Measurements from ENCODE around the gene RSAD2.

RSAD2 gene

DNA sequence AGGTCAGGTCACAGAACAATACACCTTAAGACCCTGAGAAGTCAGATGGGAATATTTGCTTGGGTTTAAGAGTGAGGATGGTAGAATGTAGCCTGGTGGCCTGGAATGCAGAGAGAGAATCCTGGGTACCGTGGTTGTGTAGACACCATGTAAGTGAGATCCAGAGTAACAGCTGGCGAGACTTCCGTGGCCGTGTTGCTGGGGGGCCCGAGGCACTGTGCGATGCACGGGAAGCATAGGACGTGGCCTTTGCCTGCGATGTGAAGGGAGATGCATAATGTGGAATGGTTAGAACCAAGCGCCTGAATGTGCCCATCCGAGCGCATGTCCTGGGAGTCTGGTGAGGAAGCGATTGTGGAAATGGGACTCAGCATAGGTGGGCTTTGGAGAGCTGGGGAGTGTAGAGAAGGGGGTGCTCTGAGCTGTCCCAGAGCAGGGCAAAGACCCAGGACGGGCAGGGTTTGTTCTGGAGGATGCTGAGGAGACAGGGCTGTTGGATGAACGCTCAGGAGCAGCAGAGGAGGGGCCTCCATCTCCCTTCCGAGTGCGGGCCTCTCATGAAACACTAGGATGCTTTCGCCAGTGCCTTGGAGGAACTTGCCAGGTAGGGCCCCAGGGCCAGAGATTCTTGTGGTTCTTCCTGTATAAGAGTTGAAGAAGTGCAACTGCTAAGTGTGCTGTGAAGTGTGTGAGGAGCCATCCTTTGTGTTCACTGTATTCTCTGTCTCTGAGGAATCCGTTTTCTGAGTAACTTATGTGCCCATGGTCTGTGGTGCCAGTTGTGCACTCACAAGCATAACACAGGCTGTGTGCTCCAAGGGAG is 46.7 kb downstream of the RSAD2 start:
- DNase-seq (ENCODE audit: low read depth, low spot score): no peak
- CTCF ChIA-PET: interaction anchor here (1.4 kb wide), 1 partner anchor 9 kb away, joined by 3 read pairs; no protein-coding TSS in a partner anchor
- no peak for TF ChIP-seq CTCF (IDR thresholded peaks at IDR 0.05; ENCODE audit: insufficient read depth, low read length, missing control alignments)
- H3K4me3 ChIP-seq (ENCODE audit: low read depth, low read length): no peak overlapping the region
- POLR2A ChIA-PET: no interaction called here

- TF ChIP-seq CTCF (IDR thresholded peaks at IDR 0.05; ENCODE audit: insufficient read depth, low read length, missing control alignments): no peak
- H3K4me3 ChIP-seq (ENCODE audit: low read depth, low read length): no peak overlapping the region
- CTCF ChIA-PET: interaction anchor here (1.4 kb wide), 1 partner anchor 10 kb away, joined by 3 read pairs; no protein-coding TSS in a partner anchor
- no peak for DNase-seq (ENCODE audit: low read depth, low spot score)
- POLR2A ChIA-PET: no interaction called here
Observed at GRCh38 chr2:6924924-6925409, 47.4 kb downstream of the RSAD2 start.

DNA sequence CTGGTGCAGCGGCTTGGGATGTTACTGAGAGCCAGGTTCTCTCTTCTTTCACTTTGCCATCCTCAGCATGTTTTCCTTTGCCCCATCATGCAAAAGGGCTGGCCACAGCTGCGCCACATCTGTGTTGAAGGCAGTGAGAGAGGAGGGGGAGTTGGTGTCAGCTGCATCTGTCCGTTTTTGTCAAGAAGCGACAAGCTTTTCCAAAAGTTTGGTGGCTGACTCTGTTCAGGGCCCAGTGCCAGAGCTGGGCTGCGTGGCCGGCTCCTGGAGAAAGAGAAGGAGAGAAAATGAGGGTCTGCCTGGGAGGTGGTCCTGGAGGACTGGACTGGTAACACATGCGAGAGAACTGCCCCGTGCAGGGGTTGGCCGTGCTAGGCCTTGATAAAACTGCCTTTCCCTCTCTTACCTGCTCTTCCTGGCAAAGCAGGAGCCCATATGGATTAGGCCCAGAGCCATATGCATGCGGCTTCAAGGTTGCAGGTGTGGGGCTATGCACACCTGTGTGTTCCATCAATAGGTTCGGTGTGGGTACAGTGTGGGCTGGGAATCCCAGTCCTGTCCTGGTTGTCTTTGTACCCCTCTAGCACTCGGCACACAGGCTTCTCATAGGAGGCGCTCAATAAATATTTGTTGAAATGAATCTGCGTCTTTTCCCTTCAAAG is 48.6 kb downstream of the RSAD2 start:
- POLR2A ChIA-PET: no interaction called here
- no peak overlapping the region for H3K4me3 ChIP-seq (ENCODE audit: low read depth, low read length)
- DNase-seq (ENCODE audit: low read depth, low spot score): no peak
- CTCF ChIA-PET: no interaction called here
- TF ChIP-seq CTCF (IDR thresholded peaks at IDR 0.05; ENCODE audit: insufficient read depth, low read length, missing control alignments): no peak

DNA sequence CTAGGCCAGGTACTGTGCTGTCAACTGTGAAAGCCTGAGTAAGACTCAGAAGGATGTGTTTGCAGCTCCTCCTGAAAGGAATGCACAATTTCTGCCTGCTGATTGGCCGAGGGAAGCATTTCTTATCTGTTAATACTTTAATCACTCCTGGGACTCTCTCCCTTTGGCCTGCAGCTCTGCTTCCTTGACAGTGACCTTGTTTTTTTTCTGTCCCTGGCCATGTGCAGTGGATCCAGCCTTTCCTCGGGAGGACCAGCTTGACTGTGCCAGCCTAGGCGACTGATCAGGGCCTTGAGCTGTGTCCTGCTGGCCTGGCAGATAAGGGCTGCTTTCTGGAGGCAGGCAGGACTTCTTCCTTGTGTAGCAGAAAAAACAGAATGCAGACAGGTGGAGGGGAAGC is 49.6 kb downstream of the RSAD2 start:
- no peak overlapping the region for H3K4me3 ChIP-seq (ENCODE audit: low read depth, low read length)
- DNase-seq (ENCODE audit: low read depth, low spot score): no peak
- TF ChIP-seq CTCF (IDR thresholded peaks at IDR 0.05; ENCODE audit: insufficient read depth, low read length, missing control alignments): no peak
- ChIA-PET POLR2A (no interaction called here), CTCF (interaction anchor here (4.6 kb wide), 1 partner anchor 9 kb away, joined by 24 read pairs; the partner anchor contains the start of gene RNF144A)

DNA sequence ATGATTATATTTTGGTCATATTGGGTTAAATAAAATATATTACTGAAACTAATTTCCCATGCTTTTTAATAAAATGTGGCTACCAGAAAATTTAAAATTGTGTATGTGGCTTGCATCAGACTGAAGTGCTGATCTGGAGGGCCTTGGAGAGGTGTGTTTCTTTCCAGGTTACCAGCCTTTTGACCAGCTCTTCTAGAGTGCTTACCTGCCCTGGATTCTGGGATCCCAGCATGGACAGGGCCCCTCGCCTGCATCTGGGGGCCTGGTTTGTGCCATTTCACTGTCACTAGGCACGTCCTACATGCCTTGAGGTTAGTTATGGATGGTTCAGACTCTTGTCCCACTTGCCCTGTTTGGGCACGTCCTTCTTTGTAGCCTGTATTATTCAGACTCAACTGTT is 50.2 kb downstream of the RSAD2 start:
- POLR2A ChIA-PET: no interaction called here
- H3K4me3 ChIP-seq (ENCODE audit: low read depth, low read length): no peak overlapping the region
- CTCF ChIA-PET: interaction anchor here (4.6 kb wide), 1 partner anchor 10 kb away, joined by 24 read pairs; the partner anchor contains the start of gene RNF144A
- no peak for TF ChIP-seq CTCF (IDR thresholded peaks at IDR 0.05; ENCODE audit: insufficient read depth, low read length, missing control alignments)
- DNase-seq (ENCODE audit: low read depth, low spot score): no peak

DNA sequence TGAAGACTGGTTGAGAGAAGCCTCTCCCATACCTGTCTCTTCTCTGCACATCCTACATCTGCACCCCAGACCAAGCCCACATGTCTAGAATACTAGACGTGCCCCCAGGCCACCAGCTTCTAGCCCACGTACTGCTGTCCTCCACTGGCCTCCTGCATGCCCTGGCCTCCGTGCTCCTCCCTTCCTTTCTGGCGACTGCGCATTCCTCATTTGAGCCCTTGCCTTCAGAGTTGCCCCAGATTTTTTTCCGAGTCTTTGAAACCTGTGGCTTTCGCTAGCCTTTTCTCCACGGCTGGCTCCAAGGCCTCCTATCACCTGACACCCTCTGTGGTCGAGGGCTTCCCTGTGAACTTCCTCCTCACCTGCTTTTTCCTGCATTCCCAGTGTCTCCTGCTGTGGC is 50.9 kb downstream of the RSAD2 start:
- no peak overlapping the region for H3K4me3 ChIP-seq (ENCODE audit: low read depth, low read length)
- POLR2A ChIA-PET: no interaction called here
- CTCF ChIA-PET: interaction anchor here (4.6 kb wide), 1 partner anchor 11 kb away, joined by 24 read pairs; the partner anchor contains the start of gene RNF144A
- DNase-seq (ENCODE audit: low read depth, low spot score): no peak
- TF ChIP-seq CTCF (IDR thresholded peaks at IDR 0.05; ENCODE audit: insufficient read depth, low read length, missing control alignments): no peak

All from AG04449 (cell line).